CD8-positive, alpha-beta memory T cell (primary cell): Measurements from ENCODE around the gene C1orf174. TPM values are rescaled to one million over a fixed set of nuclear protein-coding genes. Genes with fewer than 3 reads are reported as not detected.

Experiments used
- CTCF ChIA-PET: fragments of 350-600 bp; sonication (Branson Sonifier 250); formaldehyde crosslinking; loops from one replicate; lab custom pipeline; 2021; ENCODE audit warnings: antibody characterized with exemption; lab: Charles Lee
- POLR2A ChIA-PET: fragments of 350-600 bp; sonication (Branson Sonifier 250); formaldehyde crosslinking; loops from one replicate; lab custom pipeline; 2021; ENCODE audit warnings: antibody characterized with exemption; lab: Charles Lee
- DNase-seq, 5 donors: peaks; one replicate each; pipeline versions ENCODE4 v3.0.0 to v3.0.0-alpha.2; 2020 to 2022; ENCODE audit warnings: mixed read lengths in 1 of 5
- H3K27ac ChIP-seq: one replicate; pipeline ENCODE4 v1.7.0; 2013; ENCODE audit warnings: low read depth, mild to moderate bottlenecking, low read length, moderate library complexity
- H3K27me3 ChIP-seq: 2 replicates; pipeline ENCODE4 v1.7.0; 2013; ENCODE audit warnings: low read length, mild to moderate bottlenecking; ENCODE audit not compliant: insufficient read depth, poor library complexity, severe bottlenecking
- H3K36me3 ChIP-seq: 2 replicates; pipeline ENCODE4 v1.7.0; 2013; ENCODE audit warnings: mild to moderate bottlenecking, low read length, moderate library complexity; ENCODE audit not compliant: insufficient read depth
- H3K4me1 ChIP-seq: 2 replicates; pipeline ENCODE4 v1.7.0; 2013; ENCODE audit warnings: mild to moderate bottlenecking, low read length, moderate library complexity; ENCODE audit not compliant: insufficient read depth
- H3K4me3 ChIP-seq: 2 replicates; pipeline ENCODE4 v1.7.0; 2013; ENCODE audit warnings: mild to moderate bottlenecking, low read length
- H3K9me3 ChIP-seq: 2 replicates; pipeline ENCODE4 v1.7.0; 2013; ENCODE audit warnings: mild to moderate bottlenecking, low read length
- H3K27ac Mint-ChIP-seq, 8 donors: one replicate each; pipeline ENCODE4 v1.8.0; 2020 to 2021; ENCODE audit warnings: mixed read lengths in 8 of 8, mild to moderate bottlenecking in 6 of 8, inconsistent platforms in 3 of 8, moderate library complexity in 3 of 8
- H3K27me3 Mint-ChIP-seq, 2 donors: one replicate each; pipeline ENCODE4 v1.8.0; 2020 to 2021; ENCODE audit warnings: mixed read lengths in 2 of 2, mild to moderate bottlenecking in 1 of 2, moderate library complexity in 1 of 2
- H3K36me3 Mint-ChIP-seq, 3 donors: one replicate each; pipeline ENCODE4 v1.8.0; 2020 to 2021; ENCODE audit warnings: mixed read lengths in 3 of 3, inconsistent platforms in 1 of 3, mild to moderate bottlenecking in 1 of 3
- H3K4me1 Mint-ChIP-seq, 3 donors: one replicate each; pipeline ENCODE4 v1.8.0; 2020 to 2021; ENCODE audit warnings: mixed read lengths in 3 of 3, inconsistent platforms in 1 of 3, mild to moderate bottlenecking in 1 of 3
- H3K4me3 Mint-ChIP-seq, 7 donors: one replicate each; pipeline ENCODE4 v1.8.0; 2020 to 2021; ENCODE audit warnings: mixed read lengths in 7 of 7, mild to moderate bottlenecking in 6 of 7, moderate library complexity in 4 of 7, inconsistent platforms in 2 of 7
- H3K9me3 Mint-ChIP-seq, 5 donors: one replicate each; pipeline ENCODE4 v1.8.0; 2020 to 2022; ENCODE audit warnings: mixed read lengths in 5 of 5, mild to moderate bottlenecking in 3 of 5, moderate library complexity in 2 of 5, inconsistent platforms in 1 of 5
- polyA plus RNA-seq: library from polyadenylated mRNA; unstranded; fragments of 300-500 nt; fragmentation: Illumina TruSeq; gene quantifications from one replicate; pipeline ENCODE4 v1.2.3, GENCODE V29; 2021
- total RNA-seq, 2 experiments: library from RNA; stranded (reverse); gene quantifications; one replicate each; pipeline ENCODE4 v1.2.3, GENCODE V29; 2021

Gene C1orf174
- total RNA-seq, result 10 to 100 TPM; 49.7 to 51.8 TPM
- polyA plus RNA-seq, result 31.1 TPM

- H3K4me1 Mint-ChIP-seq, result peaks cover 32 to 67% (median 54%) of the 10 kb centered on the region in 3 donors
- POLR2A ChIA-PET, result interaction anchor here (0.7 to 2.3 kb wide), 4 partner anchors 10 to 104 kb away, joined by 3 to 18 read pairs (median 8); partner anchors contain the start of genes CEP104, DFFB and LRRC47
- H3K4me3 ChIP-seq, result peak within 1 kb of the TSS; percentile 91
- peak within 1 kb of the TSS; percentile 87 to 97 (median 95) for H3K4me3 Mint-ChIP-seq
- CTCF ChIA-PET, result interaction anchor here (1.3 to 3.0 kb wide), 3 partner anchors 17 to 43 kb away, joined by 3 to 15 read pairs (median 9); partner anchors contain the start of genes CEP104 and DFFB
- DNase-seq, result peak; percentile 90 to 99 (median 97)
- no peaks in the 10 kb centered on the region for H3K27me3 ChIP-seq
- H3K9me3 Mint-ChIP-seq, result peaks cover 2 to 12% (median 11%) of the 10 kb centered on the region in 5 donors
- H3K27ac ChIP-seq, result peak within 1 kb of the TSS; percentile 91
- no peaks in the 10 kb centered on the region for H3K36me3 ChIP-seq
- peaks cover 13% of the 10 kb centered on the region for H3K9me3 ChIP-seq
- H3K27ac Mint-ChIP-seq, result peak within 1 kb of the TSS; percentile 84 to 98 (median 95)
- peaks cover 49% of the 10 kb centered on the region for H3K4me1 ChIP-seq
- H3K27me3 Mint-ChIP-seq, result peaks cover 0 to 1% of the 10 kb centered on the region in 2 donors
- peaks cover 6 to 32% (median 12%) of the 10 kb centered on the region in 3 donors for H3K36me3 Mint-ChIP-seq
Measured at GRCh38 chr1:3900150-3900968, at the start of gene C1orf174. Gene C1orf174, minus strand, starts transcription at chr1:3900272. Its CDS starts 86 bp downstream, at chr1:3900186.

GRCh38 chr1:3948344-3948743 lies 48.3 kb upstream of the C1orf174 start:
- Mint-ChIP-seq H3K4me3 (no peak overlapping the region), H3K27me3 (peaks cover 11 to 69% of the 10 kb centered on the region in 2 donors), H3K9me3 (no peaks in the 10 kb centered on the region), H3K36me3 (no peaks in the 10 kb centered on the region), H3K4me1 (no peaks in the 10 kb centered on the region), H3K27ac (no peak overlapping the region)
- H3K27ac ChIP-seq, result no peak overlapping the region
- no peak overlapping the region for H3K4me3 ChIP-seq
- H3K9me3 ChIP-seq, result no peaks in the 10 kb centered on the region
- H3K4me1 ChIP-seq, result no peaks in the 10 kb centered on the region
- ChIA-PET POLR2A (no interaction called here), CTCF (no interaction called here)
- no peak for DNase-seq
- H3K36me3 ChIP-seq, result no peaks in the 10 kb centered on the region
- H3K27me3 ChIP-seq, result no peaks in the 10 kb centered on the region

- H3K9me3 Mint-ChIP-seq, result no peaks in the 10 kb centered on the region
- peak overlapping the region in 1 of 8 donors; percentile 46 for H3K27ac Mint-ChIP-seq
- Histone ChIP-seq H3K27ac (no peak overlapping the region), H3K9me3 (no peaks in the 10 kb centered on the region), H3K36me3 (no peaks in the 10 kb centered on the region), H3K4me1 (no peaks in the 10 kb centered on the region), H3K27me3 (no peaks in the 10 kb centered on the region), H3K4me3 (no peak overlapping the region)
- peaks cover 7 to 55% of the 10 kb centered on the region in 2 donors for H3K27me3 Mint-ChIP-seq
- ChIA-PET CTCF (no interaction called here), POLR2A (no interaction called here)
- DNase-seq, result no peak
- no peaks in the 10 kb centered on the region for H3K36me3 Mint-ChIP-seq
- no peaks in the 10 kb centered on the region for H3K4me1 Mint-ChIP-seq
- H3K4me3 Mint-ChIP-seq, result no peak overlapping the region
Measured at GRCh38 chr1:3945916-3946840, 46.1 kb upstream of the C1orf174 start.

- Mint-ChIP-seq H3K36me3 (no peaks in the 10 kb centered on the region), H3K4me3 (no peak overlapping the region), H3K9me3 (no peaks in the 10 kb centered on the region), H3K27ac (no peak overlapping the region), H3K27me3 (peaks cover 6 to 50% of the 10 kb centered on the region in 2 donors), H3K4me1 (no peaks in the 10 kb centered on the region)
- CTCF ChIA-PET, result no interaction called here
- no peak overlapping the region for H3K27ac ChIP-seq
- no peak for DNase-seq
- no peaks in the 10 kb centered on the region for H3K9me3 ChIP-seq
- H3K36me3 ChIP-seq, result no peaks in the 10 kb centered on the region
- no peaks in the 10 kb centered on the region for H3K27me3 ChIP-seq
- no peaks in the 10 kb centered on the region for H3K4me1 ChIP-seq
- POLR2A ChIA-PET, result no interaction called here
- no peak overlapping the region for H3K4me3 ChIP-seq
Measured at GRCh38 chr1:3945222-3945621, 45.1 kb upstream of the C1orf174 start.

GRCh38 chr1:3944578-3945125 lies 44.6 kb upstream of the C1orf174 start:
- no peaks in the 10 kb centered on the region for H3K4me1 Mint-ChIP-seq
- H3K4me3 ChIP-seq, result no peak overlapping the region
- peaks cover 10 to 45% of the 10 kb centered on the region in 2 donors for H3K27me3 Mint-ChIP-seq
- H3K36me3 Mint-ChIP-seq, result no peaks in the 10 kb centered on the region
- H3K27ac Mint-ChIP-seq, result no peak overlapping the region
- POLR2A ChIA-PET, result no interaction called here
- H3K36me3 ChIP-seq, result no peaks in the 10 kb centered on the region
- H3K4me1 ChIP-seq, result no peaks in the 10 kb centered on the region
- CTCF ChIA-PET, result no interaction called here
- H3K9me3 Mint-ChIP-seq, result no peaks in the 10 kb centered on the region
- DNase-seq, result no peak
- no peak overlapping the region for H3K27ac ChIP-seq
- no peaks in the 10 kb centered on the region for H3K27me3 ChIP-seq
- H3K4me3 Mint-ChIP-seq, result no peak overlapping the region
- no peaks in the 10 kb centered on the region for H3K9me3 ChIP-seq

- no peaks in the 10 kb centered on the region for H3K36me3 ChIP-seq
- no peaks in the 10 kb centered on the region for H3K36me3 Mint-ChIP-seq
- CTCF ChIA-PET, result no interaction called here
- no peaks in the 10 kb centered on the region for H3K27me3 ChIP-seq
- H3K27ac Mint-ChIP-seq, result no peak overlapping the region
- H3K4me1 ChIP-seq, result no peaks in the 10 kb centered on the region
- peaks cover 10 to 39% of the 10 kb centered on the region in 2 donors for H3K27me3 Mint-ChIP-seq
- H3K4me1 Mint-ChIP-seq, result no peaks in the 10 kb centered on the region
- no peaks in the 10 kb centered on the region for H3K9me3 ChIP-seq
- no peak overlapping the region for H3K4me3 Mint-ChIP-seq
- no peak overlapping the region for H3K4me3 ChIP-seq
- no peaks in the 10 kb centered on the region for H3K9me3 Mint-ChIP-seq
- DNase-seq, result no peak
- no peak overlapping the region for H3K27ac ChIP-seq
- POLR2A ChIA-PET, result no interaction called here
Measured at GRCh38 chr1:3943806-3944577, 43.9 kb upstream of the C1orf174 start.

- Mint-ChIP-seq H3K4me1 (no peaks in the 10 kb centered on the region), H3K4me3 (no peak overlapping the region), H3K9me3 (peaks cover 0 to 4% (median 0%) of the 10 kb centered on the region in 5 donors), H3K27me3 (peaks cover 10 to 29% of the 10 kb centered on the region in 2 donors), H3K27ac (no peak overlapping the region), H3K36me3 (no peaks in the 10 kb centered on the region)
- H3K27me3 ChIP-seq, result no peaks in the 10 kb centered on the region
- no peak overlapping the region for H3K27ac ChIP-seq
- H3K4me1 ChIP-seq, result no peaks in the 10 kb centered on the region
- no peak overlapping the region for H3K4me3 ChIP-seq
- no peak for DNase-seq
- ChIA-PET POLR2A (no interaction called here), CTCF (no interaction called here)
- H3K9me3 ChIP-seq, result no peaks in the 10 kb centered on the region
- no peaks in the 10 kb centered on the region for H3K36me3 ChIP-seq
Measured at GRCh38 chr1:3943123-3943431, 43.0 kb upstream of the C1orf174 start.
